ENCODE data around the gene ZSCAN21.

The ZSCAN21 gene

DNA sequence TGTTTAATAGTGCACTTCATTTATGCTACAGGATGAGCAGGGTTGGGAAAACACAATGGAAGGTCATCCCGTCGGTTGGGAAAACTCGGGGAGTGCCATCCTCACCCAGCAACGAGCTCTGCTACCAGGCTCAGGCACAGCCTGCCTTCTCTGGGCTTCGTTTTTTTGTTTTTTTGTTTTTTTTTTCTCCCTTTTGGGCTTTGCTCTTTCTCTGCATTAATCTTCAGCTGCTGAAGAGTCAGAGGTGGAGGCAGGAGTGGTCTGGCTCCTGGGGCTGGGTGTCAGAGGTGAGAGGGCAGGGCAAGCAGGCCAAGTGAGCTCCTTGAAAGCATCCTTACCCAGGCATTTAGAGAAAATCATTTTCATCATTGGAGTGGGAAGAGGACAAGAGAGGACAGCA, 20.4 kb downstream of the ZSCAN21 start:
- in situ Hi-C loops (cut with HindIII; ENCODE audit: low sequenced_read_pairs), result no loop called here
- no peak overlapping the region for H3K4me3 ChIP-seq (ENCODE audit: low read depth, low read length)
- TF ChIP-seq, protein P1, sequence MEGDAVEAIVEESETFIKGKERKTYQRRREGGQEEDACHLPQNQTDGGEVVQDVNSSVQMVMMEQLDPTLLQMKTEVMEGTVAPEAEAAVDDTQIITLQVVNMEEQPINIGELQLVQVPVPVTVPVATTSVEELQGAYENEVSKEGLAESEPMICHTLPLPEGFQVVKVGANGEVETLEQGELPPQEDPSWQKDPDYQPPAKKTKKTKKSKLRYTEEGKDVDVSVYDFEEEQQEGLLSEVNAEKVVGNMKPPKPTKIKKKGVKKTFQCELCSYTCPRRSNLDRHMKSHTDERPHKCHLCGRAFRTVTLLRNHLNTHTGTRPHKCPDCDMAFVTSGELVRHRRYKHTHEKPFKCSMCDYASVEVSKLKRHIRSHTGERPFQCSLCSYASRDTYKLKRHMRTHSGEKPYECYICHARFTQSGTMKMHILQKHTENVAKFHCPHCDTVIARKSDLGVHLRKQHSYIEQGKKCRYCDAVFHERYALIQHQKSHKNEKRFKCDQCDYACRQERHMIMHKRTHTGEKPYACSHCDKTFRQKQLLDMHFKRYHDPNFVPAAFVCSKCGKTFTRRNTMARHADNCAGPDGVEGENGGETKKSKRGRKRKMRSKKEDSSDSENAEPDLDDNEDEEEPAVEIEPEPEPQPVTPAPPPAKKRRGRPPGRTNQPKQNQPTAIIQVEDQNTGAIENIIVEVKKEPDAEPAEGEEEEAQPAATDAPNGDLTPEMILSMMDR (IDR thresholded peaks at IDR 0.05; ENCODE audit: low read depth, low read length, missing control alignments), result no peak
- DNase-seq (ENCODE audit: low read depth), result no peak

DNA sequence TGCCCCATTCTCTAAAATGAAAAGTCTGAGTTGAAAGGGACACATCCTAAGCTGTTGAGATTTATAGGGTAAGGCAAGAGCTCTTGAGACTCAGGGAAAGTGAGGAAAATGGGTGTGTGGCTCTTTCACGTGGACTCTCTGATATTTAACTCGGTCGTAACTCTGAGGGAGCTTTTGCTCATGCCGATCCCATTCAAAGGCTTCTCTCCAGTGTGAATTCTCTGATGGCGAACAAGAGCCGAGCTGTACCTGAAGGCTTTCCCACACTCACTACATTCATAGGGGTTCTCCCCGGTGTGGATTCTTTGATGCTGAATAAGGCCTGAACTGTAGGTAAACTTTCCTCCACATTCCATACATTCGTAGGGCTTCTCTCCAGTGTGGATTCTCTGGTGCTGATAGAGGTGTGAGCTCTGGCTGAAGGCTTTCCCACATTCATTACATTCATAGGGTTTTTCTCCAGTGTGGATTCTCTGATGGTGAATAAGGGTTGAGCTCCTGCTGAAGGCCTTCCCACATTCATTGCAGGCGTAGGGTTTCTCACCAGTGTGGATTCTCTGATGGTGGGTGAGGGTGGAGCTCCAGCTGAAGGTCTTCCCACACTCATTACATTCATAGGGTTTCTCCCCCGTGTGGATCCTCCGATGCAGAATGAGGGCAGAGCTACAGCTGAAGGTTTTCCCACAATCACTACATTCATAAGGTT, 21.6 kb downstream of the ZSCAN21 start:
- DNase-seq (ENCODE audit: low read depth), result no peak
- TF ChIP-seq, protein P1 (IDR thresholded peaks at IDR 0.05; ENCODE audit: low read depth, low read length, missing control alignments), result no peak
- in situ Hi-C loops (cut with HindIII; ENCODE audit: low sequenced_read_pairs), result no loop called here
- H3K4me3 ChIP-seq (ENCODE audit: low read depth, low read length), result no peak overlapping the region

DNA sequence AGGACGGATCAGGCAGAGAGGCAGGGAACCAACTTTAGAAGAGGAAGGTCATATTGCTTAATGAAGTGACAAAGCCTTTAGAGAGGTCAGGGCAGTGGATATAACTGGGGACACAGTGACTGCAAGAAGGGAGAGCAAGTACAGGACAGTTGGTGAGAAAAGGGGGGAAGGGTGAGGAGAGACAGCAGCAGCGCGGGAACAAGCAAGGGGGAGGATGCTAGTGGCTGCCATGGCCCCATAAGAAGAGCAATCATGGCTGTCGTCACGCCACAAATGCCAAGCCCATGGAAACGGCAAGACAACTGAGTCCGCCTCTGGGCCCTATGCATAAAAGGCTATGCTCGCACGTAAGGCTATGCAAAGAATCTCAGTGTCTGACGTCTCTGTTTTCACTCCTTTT, 22.9 kb downstream of the ZSCAN21 start:
- TF ChIP-seq, protein P1 (IDR thresholded peaks at IDR 0.05; ENCODE audit: low read depth, low read length, missing control alignments), result no peak
- DNase-seq (ENCODE audit: low read depth), result no peak
- no peak overlapping the region for H3K4me3 ChIP-seq (ENCODE audit: low read depth, low read length)
- in situ Hi-C loops (cut with HindIII; ENCODE audit: low sequenced_read_pairs), result no loop called here

DNA sequence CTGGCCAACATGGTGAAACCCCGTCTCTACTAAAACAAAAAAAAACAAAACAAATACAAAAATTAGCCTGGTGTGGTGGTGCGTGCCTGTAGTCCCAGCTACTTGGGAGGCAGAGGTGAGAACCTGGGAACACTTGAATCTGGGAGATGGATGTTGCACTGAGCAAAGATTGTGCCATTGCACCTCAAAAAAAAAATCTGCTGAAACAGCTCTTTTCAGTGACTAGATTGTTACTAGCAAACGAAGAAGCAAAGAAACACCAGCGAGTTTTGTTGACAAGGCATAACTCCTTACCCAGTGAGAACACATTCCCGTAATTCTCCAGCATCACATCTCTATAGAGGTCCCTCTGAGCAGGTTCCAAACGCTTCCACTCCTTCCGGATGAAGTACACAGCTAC, 25.3 kb downstream of the ZSCAN21 start:
- in situ Hi-C loops (cut with HindIII; ENCODE audit: low sequenced_read_pairs), result no loop called here
- TF ChIP-seq, protein P1 (IDR thresholded peaks at IDR 0.05; ENCODE audit: low read depth, low read length, missing control alignments), result no peak

DNA sequence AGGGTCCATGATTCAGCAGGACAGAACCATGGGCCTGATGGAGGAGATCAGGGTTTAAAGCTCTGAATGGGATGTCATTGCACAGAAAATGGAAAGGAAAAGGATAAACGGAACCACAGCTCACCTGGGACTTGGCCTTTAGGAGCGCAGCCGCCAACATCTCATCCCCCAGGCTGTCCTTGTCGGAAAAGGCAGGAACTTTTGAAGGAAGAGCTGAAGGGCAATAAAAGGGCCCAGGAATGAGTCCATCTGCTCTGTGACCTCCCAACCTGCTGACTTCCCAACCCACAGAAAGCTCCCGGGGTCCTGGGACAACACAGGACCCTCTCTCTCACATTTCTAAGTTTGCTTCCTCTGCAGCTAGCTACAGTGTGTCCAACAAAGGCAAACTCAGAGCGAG, 25.8 kb downstream of the ZSCAN21 start:
- no peak for DNase-seq (ENCODE audit: low read depth)
- TF ChIP-seq, protein P1 (IDR thresholded peaks at IDR 0.05; ENCODE audit: low read depth, low read length, missing control alignments), result no peak
- in situ Hi-C loops (cut with HindIII; ENCODE audit: low sequenced_read_pairs), result no loop called here
- no peak overlapping the region for H3K4me3 ChIP-seq (ENCODE audit: low read depth, low read length)

More for the DNA sequence above, 25.3 kb downstream of the ZSCAN21 start:
- H3K4me3 ChIP-seq (ENCODE audit: low read depth, low read length), result no peak overlapping the region
- no peak for DNase-seq (ENCODE audit: low read depth)

DNA sequence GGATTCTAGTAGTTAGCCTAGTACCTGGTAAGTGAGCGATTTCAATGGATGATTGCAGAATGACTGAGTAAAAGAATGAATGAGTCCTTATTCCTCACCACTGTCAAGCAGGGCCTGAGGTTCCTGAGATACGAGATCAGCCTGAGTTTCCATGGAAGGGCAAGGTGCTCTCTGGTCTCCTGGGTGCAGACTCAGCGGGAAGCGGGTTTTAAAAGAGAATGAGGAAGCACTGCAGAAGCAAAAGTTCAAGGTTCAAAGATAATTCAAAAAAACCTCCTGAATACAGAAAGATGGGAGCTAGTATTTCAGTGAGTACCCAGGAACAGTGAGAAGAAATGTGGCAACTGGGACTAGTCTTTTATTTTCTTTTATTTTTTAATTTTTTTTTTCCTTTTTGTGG, 27.6 kb downstream of the ZSCAN21 start:
- TF ChIP-seq, protein P1 (IDR thresholded peaks at IDR 0.05; ENCODE audit: low read depth, low read length, missing control alignments), result no peak
- in situ Hi-C loops (cut with HindIII; ENCODE audit: low sequenced_read_pairs), result no loop called here
- no peak for DNase-seq (ENCODE audit: low read depth)
- no peak overlapping the region for H3K4me3 ChIP-seq (ENCODE audit: low read depth, low read length)
